HepG2 (cell line): ENCODE measurements around the gene API5. TPM values are rescaled to one million over a fixed set of nuclear protein-coding genes. Genes with fewer than 3 reads are reported as not detected.

Experiments
- ATAC-seq: fragments of 200-7000 bp; cut with Tn5 transposase; 3 replicates; pipeline ENCODE4 v1.9.1; 2020; ENCODE audit warnings: mild to moderate bottlenecking, moderate library complexity
- BruUV-seq: library from RNA; stranded (reverse); fragments of 400-500 nt; replicated peaks from 2 replicates; lab custom pipeline; 2021; lab: Mats Ljungman, UMichigan
- CTCF ChIA-PET: fragments of 300-600 bp; formaldehyde crosslinking; extraction: SDS; loops from one replicate; lab custom pipeline; 2021; ENCODE audit warnings: low total read pairs, inconsistent platforms, low intra/inter-chr PET ratio; lab: Yijun Ruan, JAX
- POLR2A ChIA-PET: fragments of 350-600 bp; sonication (Branson Sonifier 250); formaldehyde crosslinking; loops from one replicate; lab custom pipeline; 2020; ENCODE audit warnings: antibody characterized with exemption, inconsistent platforms; lab: Yijun Ruan, JAX
- DNase-seq: peaks from one replicate; pipeline ENCODE4 v3.0.0-alpha.2; 2015; ENCODE audit warnings: low spot score
- FAIRE-seq: peaks from 3 replicates; lab custom pipeline; 2011; peaks lifted over from hg19 to GRCh38; lab: Jason Lieb, UNC
- H2AFZ ChIP-seq: one replicate; pipeline ENCODE4 v1.6.1; 2011; ENCODE audit warnings: low read length, inconsistent platforms
- H3K27ac ChIP-seq: fragments of 300-600 bp; 3 replicates; pipeline ENCODE4 v1.8.0; 2011; ENCODE audit warnings: mixed run types, mild to moderate bottlenecking, mixed read lengths, low read length, inconsistent platforms; ENCODE audit not compliant: insufficient read depth; ENCODE audit errors: extremely low read length
- H3K27me3 ChIP-seq, 2 experiments: fragments of 200-600 bp in 1 of 2; 2 replicates in 1 of 2; 3 replicates in 1 of 2; pipeline versions ENCODE4 v1.6.0 to v1.8.0; 2011; ENCODE audit warnings: low read length in 2 of 2, mild to moderate bottlenecking in 2 of 2, moderate library complexity in 2 of 2, inconsistent platforms in 1 of 2; ENCODE audit not compliant: insufficient read depth in 2 of 2, control insufficient read depth in 1 of 2
- H3K36me3 ChIP-seq, 2 experiments: fragments of 200-600 bp in 1 of 2; replicated peaks in 1 of 2; 2 replicates in 1 of 2; 3 replicates in 1 of 2; pipeline versions ENCODE4 v1.5.1 to v1.8.0; 2011; ENCODE audit warnings: low read length in 2 of 2, inconsistent platforms in 1 of 2; ENCODE audit not compliant: insufficient read depth in 2 of 2, control insufficient read depth in 1 of 2
- H3K4me1 ChIP-seq: 2 replicates; pipeline ENCODE4 v1.5.1; 2012; ENCODE audit warnings: low read length, inconsistent platforms; ENCODE audit not compliant: insufficient read depth
- H3K4me2 ChIP-seq: 2 replicates; pipeline ENCODE4 v1.6.0; 2011; ENCODE audit warnings: low read depth, low read length, inconsistent platforms
- H3K4me3 ChIP-seq, 3 experiments: fragments of 200-600 bp in 1 of 3; sonication (generic), shearing (Covaris generic) in 1 of 3; replicated peaks in 1 of 3; 2 replicates each; pipeline ENCODE4 v1.5.1; 2011 to 2016; ENCODE audit warnings: low read length in 3 of 3, inconsistent platforms in 2 of 3, low read depth in 2 of 3, mild to moderate bottlenecking in 2 of 3, control low read depth in 1 of 3, mixed read lengths in 1 of 3; ENCODE audit not compliant: insufficient read depth in 1 of 3
- H3K79me2 ChIP-seq: one replicate; pipeline ENCODE4 v1.6.1; 2011; ENCODE audit warnings: low read length, inconsistent platforms; ENCODE audit not compliant: insufficient read depth
- H3K9ac ChIP-seq: 2 replicates; pipeline ENCODE4 v1.6.0; 2011; ENCODE audit warnings: mild to moderate bottlenecking, low read depth, low read length, inconsistent platforms; ENCODE audit not compliant: insufficient read depth
- H3K9me3 ChIP-seq: 2 replicates; pipeline ENCODE4 v1.5.1; 2012; ENCODE audit warnings: mild to moderate bottlenecking, low read length
- H4K20me1 ChIP-seq: 2 replicates; pipeline ENCODE4 v1.6.0; 2011; ENCODE audit warnings: inconsistent platforms, mild to moderate bottlenecking, low read length, moderate library complexity; ENCODE audit not compliant: insufficient read depth
- ATAD3A ChIP-seq: sonication (generic); formaldehyde crosslinking; IDR thresholded peaks from 2 replicates; pipeline ENCODE4 v1.4.0; 2020; ENCODE audit warnings: missing genetic modification reagents
- DPF2 ChIP-seq: sonication (generic); formaldehyde crosslinking; IDR thresholded peaks from 2 replicates; pipeline ENCODE4 v1.4.0; 2020; ENCODE audit warnings: mild to moderate bottlenecking, low read depth, missing genetic modification reagents, borderline replicate concordance
- ETV6 ChIP-seq: sonication (generic); formaldehyde crosslinking; conservative IDR thresholded peaks from 2 replicates; pipeline ENCODE4 v1.4.0; 2020; ENCODE audit warnings: missing genetic modification reagents
- GATAD2A ChIP-seq: IDR thresholded peaks from 2 replicates; pipeline ENCODE4 v1.6.1; 2016
- KAT8 ChIP-seq: IDR thresholded peaks from 2 replicates; pipeline ENCODE4 v1.6.1; 2016; ENCODE audit warnings: missing genetic modification reagents, missing compliant biosample characterization
- KLF12 ChIP-seq: sonication (generic); formaldehyde crosslinking; IDR thresholded peaks from 2 replicates; pipeline ENCODE4 v1.4.0; 2020; ENCODE audit warnings: missing genetic modification reagents, borderline replicate concordance
- KLF16 ChIP-seq, 2 experiments: sonication (generic) in 1 of 2; formaldehyde crosslinking in 1 of 2; IDR thresholded peaks; 2 replicates each; pipeline versions ENCODE4 v1.6.1 to v1.8.0; 2016 to 2023; ENCODE audit warnings: missing genetic modification reagents in 2 of 2, missing compliant biosample characterization in 1 of 2
- SAFB2 ChIP-seq: sonication (generic); formaldehyde crosslinking; IDR thresholded peaks from 2 replicates; pipeline ENCODE4 v1.5.1; 2020; ENCODE audit warnings: missing genetic modification reagents, low read depth, mild to moderate bottlenecking, borderline replicate concordance
- SAP130 ChIP-seq: IDR thresholded peaks from 2 replicates; pipeline ENCODE4 v1.6.1; 2016; ENCODE audit warnings: low read depth
- SIX1 ChIP-seq: sonication (generic); formaldehyde crosslinking; IDR thresholded peaks from 2 replicates; pipeline ENCODE4 v1.4.0; 2020; ENCODE audit warnings: missing genetic modification reagents, borderline replicate concordance
- TBP ChIP-seq: sonication (generic); formaldehyde crosslinking; IDR thresholded peaks from 2 replicates; pipeline ENCODE4 v1.5.0; 2020; ENCODE audit warnings: missing genetic modification reagents
- ZNF713 ChIP-seq: sonication (generic); formaldehyde crosslinking; IDR thresholded peaks from 2 replicates; pipeline ENCODE4 v1.4.0; 2020; ENCODE audit warnings: mild to moderate bottlenecking, missing genetic modification reagents
- WGBS: methylation state at CpG from one replicate; pipeline ENCODE4 v1.1.6; 2017; ENCODE audit warnings: low lambda C conversion rate; 5-methylcytosine and 5-hydroxymethylcytosine counted together
- in situ Hi-C: cut with HindIII; loops from 2 replicates; pipeline ENCODE4 v1.10.0; 2017; ENCODE audit warnings: low pct_unique_long_range_greater_than_20kb; ENCODE audit not compliant: extremely low pct_ligation_motif_present
- intact Hi-C: fragments of 100-400 bp; cut with micrococcal nuclease; formaldehyde crosslinking; loops from one replicate; pipeline ENCODE4 v1.10.0; 2022; ENCODE audit not compliant: unreplicated experiment
- polyA plus RNA-seq, 8 experiments: library from polyadenylated mRNA; depleted of rRNA in 3 of 8; stranded (reverse) in 7 of 8; unstranded in 1 of 8; fragments of >200 nt; fragmentation: Illumina TruSeq in 4 of 8; extraction: Trizol in 4 of 8; gene quantifications; 2 replicates each; pipeline versions ENCODE4 v1.2.1 to v1.2.3, GENCODE V29; 2011 to 2016; ENCODE audit warnings: low read depth in 4 of 8, missing spikeins in 1 of 8, mixed read lengths in 1 of 8; ENCODE audit not compliant: insufficient read depth in 1 of 8
- total RNA-seq, 5 experiments: library from RNA; depleted of rRNA; stranded (reverse); fragments of >200 nt; fragmentation: Illumina TruSeq; extraction: Trizol; gene quantifications; 2 replicates each; pipeline ENCODE4 v1.2.3, GENCODE V29; 2016; ENCODE audit warnings: low read depth in 1 of 5
- TF ChIP-seq, protein P1 (sequence below): sonication (generic); formaldehyde crosslinking; IDR thresholded peaks from 2 replicates; pipeline ENCODE4 v1.8.1; 2023; ENCODE audit warnings: missing genetic modification reagents, inconsistent platforms, borderline replicate concordance
- TF ChIP-seq, protein P2 (sequence below): sonication (generic); formaldehyde crosslinking; IDR thresholded peaks from 2 replicates; pipeline ENCODE4 v1.4.0; 2020; ENCODE audit warnings: missing genetic modification reagents
- TF ChIP-seq, protein P3 (sequence below): sonication (generic); formaldehyde crosslinking; IDR thresholded peaks from 2 replicates; pipeline ENCODE4 v1.4.0; 2020; ENCODE audit warnings: mild to moderate bottlenecking, missing genetic modification reagents
- TF ChIP-seq, protein P4 (sequence below): sonication (generic); formaldehyde crosslinking; IDR thresholded peaks from 2 replicates; pipeline ENCODE4 v1.5.0; 2020; ENCODE audit warnings: missing genetic modification reagents
- TF ChIP-seq, protein P5 (sequence below): sonication (generic); formaldehyde crosslinking; IDR thresholded peaks from 2 replicates; pipeline ENCODE4 v1.5.0; 2020; ENCODE audit warnings: mild to moderate bottlenecking, missing genetic modification reagents, moderate library complexity

The API5 gene
- total and polyA plus RNA-seq, 2 of the 13 experiments (the other 11 are each of a cell fraction or from before 2014, with no cell fraction given): 21.6 to 59.0 TPM

DNA sequence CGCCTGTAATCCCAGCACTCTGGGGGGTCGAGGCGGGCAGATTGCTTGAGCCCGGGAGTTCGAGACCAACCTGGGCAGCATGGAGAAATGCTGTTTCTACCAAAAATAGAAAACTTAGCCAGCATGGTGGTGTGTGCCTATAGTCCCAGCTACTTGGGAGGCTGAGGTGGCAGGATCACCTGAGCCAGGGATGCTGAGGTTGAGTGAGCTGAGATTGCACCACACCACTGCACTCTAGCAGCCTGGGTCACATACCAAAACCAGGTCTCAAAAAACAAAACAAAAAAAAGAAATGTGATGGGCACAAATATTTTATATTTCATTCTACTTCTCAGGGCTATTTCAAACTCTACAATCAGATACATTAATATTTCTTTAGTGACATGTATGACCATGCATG is 72.6 kb downstream of the API5 start:
- Histone ChIP-seq H3K36me3 (peaks cover 1 to 25% of the 10 kb centered on the region in 2 experiments; a peak in 4 of 5 replicates), H3K9me3 (no peaks in the 10 kb centered on the region), H3K9ac (no peak overlapping the region), H2AFZ (no peak overlapping the region), H3K79me2 (no peaks in the 10 kb centered on the region), H3K27ac (no peak overlapping the region), H3K4me2 (no peak overlapping the region), H3K27me3 (no peaks in the 10 kb centered on the region), H3K4me3 (no peak overlapping the region), H3K4me1 (no peaks in the 10 kb centered on the region), H4K20me1 (no peaks in the 10 kb centered on the region)
- ATAC-seq (no peak), FAIRE-seq (no peak), DNase-seq (no peak)
- no TSS peak for BruUV-seq
- TF ChIP-seq SIX1 (CRISPR knock-in tag) (no peak), GATAD2A (CRISPR knock-in tag) (no peak), ZNF713 (no peak), ETV6 (CRISPR knock-in tag) (no peak), ATAD3A (CRISPR knock-in tag) (no peak), KLF12 (CRISPR knock-in tag) (no peak), SAP130 (no peak), KLF16 (CRISPR knock-in tag; IDR thresholded peaks at IDR 0.05) (no peak), DPF2 (CRISPR knock-in tag) (no peak), TBP (CRISPR knock-in tag) (no peak), SAFB2 (CRISPR knock-in tag) (no peak), KAT8 (CRISPR knock-in tag) (no peak)
- TF ChIP-seq, protein P1, sequence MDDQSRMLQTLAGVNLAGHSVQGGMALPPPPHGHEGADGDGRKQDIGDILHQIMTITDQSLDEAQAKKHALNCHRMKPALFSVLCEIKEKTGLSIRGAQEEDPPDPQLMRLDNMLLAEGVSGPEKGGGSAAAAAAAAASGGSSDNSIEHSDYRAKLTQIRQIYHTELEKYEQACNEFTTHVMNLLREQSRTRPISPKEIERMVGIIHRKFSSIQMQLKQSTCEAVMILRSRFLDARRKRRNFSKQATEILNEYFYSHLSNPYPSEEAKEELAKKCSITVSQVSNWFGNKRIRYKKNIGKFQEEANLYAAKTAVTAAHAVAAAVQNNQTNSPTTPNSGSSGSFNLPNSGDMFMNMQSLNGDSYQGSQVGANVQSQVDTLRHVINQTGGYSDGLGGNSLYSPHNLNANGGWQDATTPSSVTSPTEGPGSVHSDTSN (CRISPR knock-in tag): no peak
- TF ChIP-seq, protein P2, sequence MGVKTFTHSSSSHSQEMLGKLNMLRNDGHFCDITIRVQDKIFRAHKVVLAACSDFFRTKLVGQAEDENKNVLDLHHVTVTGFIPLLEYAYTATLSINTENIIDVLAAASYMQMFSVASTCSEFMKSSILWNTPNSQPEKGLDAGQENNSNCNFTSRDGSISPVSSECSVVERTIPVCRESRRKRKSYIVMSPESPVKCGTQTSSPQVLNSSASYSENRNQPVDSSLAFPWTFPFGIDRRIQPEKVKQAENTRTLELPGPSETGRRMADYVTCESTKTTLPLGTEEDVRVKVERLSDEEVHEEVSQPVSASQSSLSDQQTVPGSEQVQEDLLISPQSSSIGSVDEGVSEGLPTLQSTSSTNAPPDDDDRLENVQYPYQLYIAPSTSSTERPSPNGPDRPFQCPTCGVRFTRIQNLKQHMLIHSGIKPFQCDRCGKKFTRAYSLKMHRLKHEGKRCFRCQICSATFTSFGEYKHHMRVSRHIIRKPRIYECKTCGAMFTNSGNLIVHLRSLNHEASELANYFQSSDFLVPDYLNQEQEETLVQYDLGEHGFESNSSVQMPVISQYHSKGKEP (CRISPR knock-in tag): no peak
- TF ChIP-seq, protein P3, sequence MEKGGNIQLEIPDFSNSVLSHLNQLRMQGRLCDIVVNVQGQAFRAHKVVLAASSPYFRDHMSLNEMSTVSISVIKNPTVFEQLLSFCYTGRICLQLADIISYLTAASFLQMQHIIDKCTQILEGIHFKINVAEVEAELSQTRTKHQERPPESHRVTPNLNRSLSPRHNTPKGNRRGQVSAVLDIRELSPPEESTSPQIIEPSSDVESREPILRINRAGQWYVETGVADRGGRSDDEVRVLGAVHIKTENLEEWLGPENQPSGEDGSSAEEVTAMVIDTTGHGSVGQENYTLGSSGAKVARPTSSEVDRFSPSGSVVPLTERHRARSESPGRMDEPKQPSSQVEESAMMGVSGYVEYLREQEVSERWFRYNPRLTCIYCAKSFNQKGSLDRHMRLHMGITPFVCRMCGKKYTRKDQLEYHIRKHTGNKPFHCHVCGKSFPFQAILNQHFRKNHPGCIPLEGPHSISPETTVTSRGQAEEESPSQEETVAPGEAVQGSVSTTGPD: no peak
- TF ChIP-seq, protein P4, sequence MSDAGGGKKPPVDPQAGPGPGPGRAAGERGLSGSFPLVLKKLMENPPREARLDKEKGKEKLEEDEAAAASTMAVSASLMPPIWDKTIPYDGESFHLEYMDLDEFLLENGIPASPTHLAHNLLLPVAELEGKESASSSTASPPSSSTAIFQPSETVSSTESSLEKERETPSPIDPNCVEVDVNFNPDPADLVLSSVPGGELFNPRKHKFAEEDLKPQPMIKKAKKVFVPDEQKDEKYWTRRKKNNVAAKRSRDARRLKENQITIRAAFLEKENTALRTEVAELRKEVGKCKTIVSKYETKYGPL (CRISPR knock-in tag): no peak
- TF ChIP-seq, protein P5, sequence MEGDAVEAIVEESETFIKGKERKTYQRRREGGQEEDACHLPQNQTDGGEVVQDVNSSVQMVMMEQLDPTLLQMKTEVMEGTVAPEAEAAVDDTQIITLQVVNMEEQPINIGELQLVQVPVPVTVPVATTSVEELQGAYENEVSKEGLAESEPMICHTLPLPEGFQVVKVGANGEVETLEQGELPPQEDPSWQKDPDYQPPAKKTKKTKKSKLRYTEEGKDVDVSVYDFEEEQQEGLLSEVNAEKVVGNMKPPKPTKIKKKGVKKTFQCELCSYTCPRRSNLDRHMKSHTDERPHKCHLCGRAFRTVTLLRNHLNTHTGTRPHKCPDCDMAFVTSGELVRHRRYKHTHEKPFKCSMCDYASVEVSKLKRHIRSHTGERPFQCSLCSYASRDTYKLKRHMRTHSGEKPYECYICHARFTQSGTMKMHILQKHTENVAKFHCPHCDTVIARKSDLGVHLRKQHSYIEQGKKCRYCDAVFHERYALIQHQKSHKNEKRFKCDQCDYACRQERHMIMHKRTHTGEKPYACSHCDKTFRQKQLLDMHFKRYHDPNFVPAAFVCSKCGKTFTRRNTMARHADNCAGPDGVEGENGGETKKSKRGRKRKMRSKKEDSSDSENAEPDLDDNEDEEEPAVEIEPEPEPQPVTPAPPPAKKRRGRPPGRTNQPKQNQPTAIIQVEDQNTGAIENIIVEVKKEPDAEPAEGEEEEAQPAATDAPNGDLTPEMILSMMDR: no peak
- ChIA-PET CTCF (no interaction called here), POLR2A (no interaction called here)
- intact Hi-C loops (no loop called here), in situ Hi-C loops (no loop called here)
- 100% methylated on average over 5 of the region's 5 CpGs for WGBS
